HG03571 (cell line): ENCODE measurements around the gene GCLC.

Experiments
- ATAC-seq: cut with Tn5 transposase; IDR thresholded peaks from one replicate; pipeline ENCODE4 v1.9.1; 2021; ENCODE audit not compliant: unreplicated experiment

Gene GCLC

DNA sequence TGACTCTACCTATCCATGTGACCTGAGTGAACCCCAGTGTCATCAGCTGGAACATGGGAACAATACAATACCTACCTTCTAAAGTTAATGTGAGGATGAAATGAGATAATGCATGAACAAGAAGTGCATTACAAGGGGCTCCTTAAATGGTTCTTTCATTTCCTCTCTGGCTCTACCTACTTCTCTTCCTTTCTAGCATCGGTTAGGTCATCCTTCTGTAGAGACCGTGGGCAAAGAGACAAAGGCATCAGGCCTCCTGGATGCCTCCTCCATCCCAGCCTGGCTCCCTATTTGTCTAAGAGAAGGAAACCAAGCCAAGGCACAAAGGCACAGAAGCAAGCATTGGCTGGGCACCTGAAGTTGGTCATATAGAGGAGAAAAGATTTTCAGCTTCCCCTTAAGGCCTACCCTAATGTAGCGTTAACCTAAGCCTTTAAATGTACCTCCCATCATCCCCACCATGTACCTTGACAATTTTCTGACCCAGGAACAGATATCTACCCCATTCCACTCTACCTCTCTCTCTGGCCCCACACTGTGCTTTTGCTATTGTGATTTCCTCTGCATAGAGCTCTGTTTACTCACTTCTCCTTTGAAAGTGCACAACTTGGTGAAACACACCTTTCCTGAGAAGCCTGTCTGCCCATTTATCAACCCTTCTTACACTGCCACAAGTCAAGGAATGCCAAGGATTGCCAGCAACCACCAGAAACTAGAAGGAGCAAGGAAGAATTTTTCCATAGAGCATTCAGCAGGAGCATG lies 86.6 kb downstream of the GCLC start:
- no peak for ATAC-seq

DNA sequence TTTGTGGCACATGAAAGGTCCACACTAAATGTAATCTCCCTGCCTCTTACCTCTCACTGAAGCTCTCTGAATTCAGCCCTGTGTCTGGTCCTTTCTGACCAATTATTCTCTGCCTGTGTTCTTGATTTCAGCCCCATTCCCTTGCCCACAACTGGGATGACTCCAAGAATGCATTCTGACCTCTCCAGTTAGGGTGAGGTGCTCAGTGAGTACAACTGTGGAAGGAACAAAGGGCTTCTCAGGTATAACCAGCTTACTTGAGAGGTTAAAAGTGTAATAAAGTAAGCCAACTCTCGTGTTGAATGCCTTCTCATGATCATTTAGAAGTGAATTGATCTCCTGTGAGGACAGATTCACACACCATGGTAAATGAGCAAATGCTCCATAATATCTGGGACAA lies 88.1 kb downstream of the GCLC start:
- ATAC-seq, result no peak

DNA sequence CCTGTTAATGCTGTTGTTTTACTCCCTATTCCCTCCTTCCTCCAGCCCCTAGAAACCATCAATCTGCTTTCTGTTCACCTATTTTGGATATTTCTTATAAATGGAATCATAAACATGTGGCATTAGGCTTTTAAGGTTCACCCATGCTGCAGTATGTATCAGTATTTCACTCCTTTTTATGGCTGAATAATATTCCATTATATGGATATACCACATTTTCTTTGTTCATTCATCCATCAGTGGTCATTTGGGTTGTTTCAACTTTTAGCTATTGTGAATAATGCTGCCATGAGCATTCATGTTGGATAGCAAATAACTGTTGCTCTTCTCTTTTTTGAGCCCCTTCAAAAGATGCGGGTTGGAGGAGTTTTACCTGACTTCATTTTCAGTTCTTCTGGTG lies 89.2 kb downstream of the GCLC start:
- no peak for ATAC-seq

DNA sequence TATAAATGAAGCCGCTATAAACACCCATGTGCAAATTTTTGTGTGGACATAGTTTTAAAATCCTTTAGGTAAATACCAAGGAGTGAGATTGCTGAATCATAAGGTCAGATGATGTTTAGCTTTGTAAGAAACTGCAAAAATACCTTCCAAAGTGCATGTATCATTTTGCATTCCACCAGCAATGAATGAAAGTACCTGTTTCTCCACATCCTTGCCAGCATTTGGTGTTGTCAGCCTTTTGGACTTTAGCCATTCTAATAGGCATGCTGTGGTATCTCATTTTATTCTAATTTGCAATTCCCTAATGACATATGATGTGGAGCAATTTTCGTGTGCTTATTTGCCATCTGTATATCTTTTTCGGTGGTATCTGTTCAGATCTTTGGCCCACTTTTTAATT lies 93.7 kb downstream of the GCLC start:
- no peak for ATAC-seq

DNA sequence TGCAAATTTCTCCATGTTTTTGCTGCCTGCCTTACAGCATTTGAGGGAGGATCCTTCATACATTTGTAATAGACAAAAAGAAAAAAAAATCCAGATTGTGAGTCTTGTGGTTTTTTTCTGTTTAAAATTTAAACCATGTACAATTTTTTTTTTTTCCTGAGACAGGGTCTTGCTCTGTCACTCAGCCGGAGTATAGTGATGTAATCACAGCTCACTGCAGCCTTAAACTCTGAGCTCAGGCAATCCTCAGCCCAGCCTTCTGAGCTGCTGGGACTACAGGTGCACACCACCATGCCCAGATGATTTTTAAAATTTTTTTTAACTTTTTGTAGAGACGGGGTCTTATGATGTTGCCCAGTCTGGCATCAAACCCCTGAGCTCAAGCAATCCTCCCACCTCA lies 97.0 kb downstream of the GCLC start:
- no peak for ATAC-seq
